WTC11 (cell line): ENCODE data around the gene SS18.

Experiments used
- ELF4 ChIP-seq: sonication (generic); formaldehyde crosslinking; IDR thresholded peaks from 2 replicates; pipeline ENCODE4 v1.8.1; 2022; ENCODE audit warnings: low read depth, mild to moderate bottlenecking, moderate library complexity, missing genetic modification reagents
- SP1 ChIP-seq: sonication (generic); formaldehyde crosslinking; conservative IDR thresholded peaks from 2 replicates; pipeline ENCODE4 v1.8.1; 2022; ENCODE audit warnings: missing genetic modification reagents
- TF ChIP-seq, protein P1 (sequence below): fragments of 200-600 bp; IDR thresholded peaks from 2 replicates; pipeline ENCODE4 v1.8.0; 2022; ENCODE audit warnings: antibody characterized with exemption

GRCh38 chr18:26090130-26091046 is at the start of gene SS18:
- TF ChIP-seq, protein P1, sequence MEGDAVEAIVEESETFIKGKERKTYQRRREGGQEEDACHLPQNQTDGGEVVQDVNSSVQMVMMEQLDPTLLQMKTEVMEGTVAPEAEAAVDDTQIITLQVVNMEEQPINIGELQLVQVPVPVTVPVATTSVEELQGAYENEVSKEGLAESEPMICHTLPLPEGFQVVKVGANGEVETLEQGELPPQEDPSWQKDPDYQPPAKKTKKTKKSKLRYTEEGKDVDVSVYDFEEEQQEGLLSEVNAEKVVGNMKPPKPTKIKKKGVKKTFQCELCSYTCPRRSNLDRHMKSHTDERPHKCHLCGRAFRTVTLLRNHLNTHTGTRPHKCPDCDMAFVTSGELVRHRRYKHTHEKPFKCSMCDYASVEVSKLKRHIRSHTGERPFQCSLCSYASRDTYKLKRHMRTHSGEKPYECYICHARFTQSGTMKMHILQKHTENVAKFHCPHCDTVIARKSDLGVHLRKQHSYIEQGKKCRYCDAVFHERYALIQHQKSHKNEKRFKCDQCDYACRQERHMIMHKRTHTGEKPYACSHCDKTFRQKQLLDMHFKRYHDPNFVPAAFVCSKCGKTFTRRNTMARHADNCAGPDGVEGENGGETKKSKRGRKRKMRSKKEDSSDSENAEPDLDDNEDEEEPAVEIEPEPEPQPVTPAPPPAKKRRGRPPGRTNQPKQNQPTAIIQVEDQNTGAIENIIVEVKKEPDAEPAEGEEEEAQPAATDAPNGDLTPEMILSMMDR: no peak
- TF ChIP-seq ELF4 (CRISPR knock-in tag) (0 out of 2 replicates have a peak, but pooled peaks have one; percentile 62), SP1 (CRISPR knock-in tag) (peak; percentile 82)
